CD14-positive monocyte (primary cell): ENCODE data around the gene ZNF407. TPM values are rescaled to one million over a fixed set of nuclear protein-coding genes. Genes with fewer than 3 reads are reported as not detected.

Source experiments
- DNase-seq, 3 donors: peaks; one replicate each; pipeline ENCODE4 v3.0.0-alpha.2; 2011 to 2022
- H2AFZ ChIP-seq: 2 replicates; pipeline ENCODE4 v1.6.0; 2012; ENCODE audit warnings: mild to moderate bottlenecking, low read depth, low read length, inconsistent platforms; ENCODE audit not compliant: insufficient read depth, poor library complexity, severe bottlenecking
- H3K27ac ChIP-seq, 2 donors: 1 replicate in 1 of 2; 2 replicates in 1 of 2; pipeline ENCODE4 v1.5.1; 2012 to 2013; ENCODE audit warnings: low read length in 2 of 2, control low read depth in 1 of 2, inconsistent platforms in 1 of 2, low read depth in 1 of 2, mild to moderate bottlenecking in 1 of 2
- H3K27me3 ChIP-seq, 2 donors: one replicate each; pipeline versions ENCODE4 v1.6.0 to v1.6.1; 2011 to 2013; ENCODE audit warnings: low read length in 2 of 2; ENCODE audit not compliant: control insufficient read depth in 2 of 2, insufficient read depth in 2 of 2
- H3K36me3 ChIP-seq, 2 donors: replicated peaks in 1 of 2; 1 replicate in 1 of 2; 2 replicates in 1 of 2; pipeline versions ENCODE4 v1.5.1 to v1.6.1; 2012 to 2013; ENCODE audit warnings: low read length in 2 of 2, control low read depth in 1 of 2, inconsistent platforms in 1 of 2, mild to moderate bottlenecking in 1 of 2; ENCODE audit not compliant: insufficient read depth in 2 of 2, control insufficient read depth in 1 of 2
- H3K4me1 ChIP-seq, 2 donors: 1 replicate in 1 of 2; 2 replicates in 1 of 2; pipeline versions ENCODE4 v1.5.1 to v1.6.1; 2012 to 2013; ENCODE audit warnings: low read length in 2 of 2, control low read depth in 1 of 2, inconsistent platforms in 1 of 2, mild to moderate bottlenecking in 1 of 2, moderate library complexity in 1 of 2; ENCODE audit not compliant: insufficient read depth in 2 of 2, control insufficient read depth in 1 of 2
- H3K4me2 ChIP-seq: replicated peaks from 2 replicates; pipeline ENCODE3; 2012; ENCODE audit warnings: low read length, moderate library complexity, mild to moderate bottlenecking; ENCODE audit not compliant: poor library complexity, severe bottlenecking; ENCODE audit errors: extremely low read depth
- H3K4me3 ChIP-seq, 3 experiments: fragments of 200-600 bp in 1 of 3; sonication (generic) in 1 of 3; replicated peaks in 1 of 3; 1 replicate in 2 of 3; 2 replicates in 1 of 3; pipeline ENCODE4 v1.5.1; 2011 to 2013; ENCODE audit warnings: low read length in 3 of 3, mild to moderate bottlenecking in 3 of 3, control low read depth in 2 of 3, low read depth in 2 of 3, inconsistent platforms in 1 of 3, moderate library complexity in 1 of 3
- H3K79me2 ChIP-seq: 2 replicates; pipeline ENCODE4 v1.6.0; 2012; ENCODE audit warnings: mild to moderate bottlenecking, control low read depth, inconsistent platforms, low read length, moderate library complexity; ENCODE audit not compliant: insufficient read depth
- H3K9ac ChIP-seq: 2 replicates; pipeline ENCODE4 v1.6.0; 2017; ENCODE audit warnings: low read length, mild to moderate bottlenecking; ENCODE audit not compliant: insufficient read depth, poor library complexity, severe bottlenecking
- H3K9me3 ChIP-seq, 2 donors: replicated peaks in 1 of 2; 1 replicate in 1 of 2; 2 replicates in 1 of 2; pipeline versions ENCODE4 v1.5.1 to v1.6.1; 2012 to 2013; ENCODE audit warnings: low read length in 2 of 2, control low read depth in 1 of 2; ENCODE audit not compliant: control insufficient read depth in 1 of 2, insufficient read depth in 1 of 2
- H4K20me1 ChIP-seq: 2 replicates; pipeline ENCODE4 v1.6.0; 2012; ENCODE audit warnings: mild to moderate bottlenecking, low read length, control low read depth, moderate library complexity; ENCODE audit not compliant: insufficient read depth
- H3K27ac Mint-ChIP-seq, 7 donors: one replicate each; pipeline ENCODE4 v1.8.0; 2020; ENCODE audit warnings: mild to moderate bottlenecking in 7 of 7, mixed read lengths in 7 of 7, moderate library complexity in 6 of 7, inconsistent platforms in 2 of 7
- H3K27me3 Mint-ChIP-seq, 3 donors: one replicate each; pipeline ENCODE4 v1.8.0; 2021 to 2022; ENCODE audit warnings: low read depth in 3 of 3, mild to moderate bottlenecking in 3 of 3, mixed read lengths in 3 of 3, moderate library complexity in 3 of 3, inconsistent platforms in 1 of 3
- H3K36me3 Mint-ChIP-seq, 2 donors: one replicate each; pipeline ENCODE4 v1.8.0; 2020; ENCODE audit warnings: mixed read lengths in 2 of 2, inconsistent platforms in 1 of 2, mild to moderate bottlenecking in 1 of 2
- H3K4me1 Mint-ChIP-seq: one replicate; pipeline ENCODE4 v1.8.0; 2020; ENCODE audit warnings: mild to moderate bottlenecking, mixed read lengths
- H3K4me3 Mint-ChIP-seq, 2 donors: one replicate each; pipeline ENCODE4 v1.8.0; 2020; ENCODE audit warnings: mild to moderate bottlenecking in 2 of 2, mixed read lengths in 2 of 2, moderate library complexity in 1 of 2
- H3K9me3 Mint-ChIP-seq, 7 donors: one replicate each; pipeline ENCODE4 v1.8.0; 2020 to 2022; ENCODE audit warnings: mixed read lengths in 7 of 7, mild to moderate bottlenecking in 6 of 7, moderate library complexity in 6 of 7, inconsistent platforms in 2 of 7
- CTCF ChIP-seq: fragments of 200-600 bp; IDR thresholded peaks from one replicate; pipeline ENCODE4 v1.8.0; 2022; ENCODE audit warnings: antibody characterized with exemption, mild to moderate bottlenecking
- WGBS: methylation state at CpG from one replicate; pipeline ENCODE4 v1.1.5; 2013; ENCODE audit warnings: missing lambda C conversion rate; ENCODE audit not compliant: insufficient coverage; 5-methylcytosine and 5-hydroxymethylcytosine counted together
- intact Hi-C, 2 donors: fragments of 100-400 bp; cut with micrococcal nuclease; formaldehyde crosslinking; loops; one replicate each; pipeline versions ENCODE4 v1.15.0 to v1.15.1; 2023
- polyA plus RNA-seq, 3 donors: library from polyadenylated mRNA; depleted of rRNA in 1 of 3; unstranded in 2 of 3; stranded (reverse) in 1 of 3; fragments of 300-500 nt in 2 of 3; fragments of >200 nt in 1 of 3; fragmentation: Illumina TruSeq in 2 of 3; gene quantifications; 1 replicate in 2 of 3; 2 replicates in 1 of 3; pipeline ENCODE4 v1.2.3, GENCODE V29; 2012 to 2021

ZNF407 gene
- polyA plus RNA-seq, 3 donors: 1.3 to 3.6 (median 1.6) TPM

DNA sequence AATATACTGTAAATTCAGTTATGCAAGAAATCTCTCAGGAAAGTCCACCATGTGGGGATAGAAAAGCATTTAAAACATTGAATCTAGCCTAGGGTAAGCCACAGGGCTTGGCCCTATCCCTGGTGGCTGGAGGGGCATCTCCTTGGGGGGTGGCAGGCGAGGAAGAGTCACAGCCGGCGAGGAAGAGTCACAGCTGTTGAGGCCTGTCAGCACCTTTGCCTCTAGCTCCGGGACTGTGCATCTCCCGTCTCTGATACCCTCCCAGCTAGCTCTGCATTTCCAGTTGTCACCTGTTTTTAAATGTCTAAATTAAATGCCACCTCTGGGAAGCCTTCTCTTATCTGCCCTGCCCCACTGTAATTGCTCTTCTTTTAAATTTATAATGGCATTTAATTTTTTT is 276.7 kb downstream of the ZNF407 start:
- H3K9me3 Mint-ChIP-seq: no peaks in the 10 kb centered on the region
- H3K27me3 ChIP-seq: no peaks in the 10 kb centered on the region
- H3K4me3 ChIP-seq: no peak overlapping the region
- no peaks in the 10 kb centered on the region for H3K4me1 Mint-ChIP-seq
- no peaks in the 10 kb centered on the region for H3K36me3 ChIP-seq
- no peak overlapping the region for H3K4me2 ChIP-seq
- 94% methylated on average over 5 of the region's 5 CpGs for WGBS
- no peak for TF ChIP-seq CTCF
- intact Hi-C loops: no loop called here
- H3K36me3 Mint-ChIP-seq: peaks cover 9 to 13% of the 10 kb centered on the region in 2 donors
- H3K9ac ChIP-seq: no peak overlapping the region
- no peaks in the 10 kb centered on the region for H3K79me2 ChIP-seq
- H3K4me3 Mint-ChIP-seq: no peak overlapping the region
- H2AFZ ChIP-seq: no peak overlapping the region
- H3K4me1 ChIP-seq: no peaks in the 10 kb centered on the region
- H3K27ac Mint-ChIP-seq: no peak overlapping the region
- DNase-seq: no peak
- H3K27me3 Mint-ChIP-seq: no peaks in the 10 kb centered on the region
- no peak overlapping the region for H3K27ac ChIP-seq
- H4K20me1 ChIP-seq: no peaks in the 10 kb centered on the region
- H3K9me3 ChIP-seq: no peaks in the 10 kb centered on the region

- H3K4me2 ChIP-seq: no peak overlapping the region
- WGBS: 98% methylated on average over 6 of the region's 18 CpGs
- TF ChIP-seq CTCF: no peak
- Mint-ChIP-seq H3K27ac (no peak overlapping the region), H3K36me3 (peaks cover 19 to 27% of the 10 kb centered on the region in 2 donors), H3K27me3 (no peaks in the 10 kb centered on the region), H3K4me1 (no peaks in the 10 kb centered on the region), H3K4me3 (no peak overlapping the region), H3K9me3 (peaks cover 0 to 2% (median 0%) of the 10 kb centered on the region in 7 donors)
- no peaks in the 10 kb centered on the region for H3K27me3 ChIP-seq
- no peak for DNase-seq
- no peaks in the 10 kb centered on the region for H3K4me1 ChIP-seq
- peaks cover 0 to 13% of the 10 kb centered on the region in 2 donors for H3K36me3 ChIP-seq
- H4K20me1 ChIP-seq: no peaks in the 10 kb centered on the region
- no peak overlapping the region for H3K27ac ChIP-seq
- no peaks in the 10 kb centered on the region for H3K79me2 ChIP-seq
- no peaks in the 10 kb centered on the region for H3K9me3 ChIP-seq
- no peak overlapping the region for H3K4me3 ChIP-seq
- no peak overlapping the region for H2AFZ ChIP-seq
- H3K9ac ChIP-seq: no peak overlapping the region
- intact Hi-C loops: no loop called here
Observed at GRCh38 chr18:74876630-74877243, 279.1 kb downstream of the ZNF407 start.
